GM21447 (cell line): Measurements from ENCODE around the gene CSTB.

Source experiments
- ATAC-seq: cut with Tn5 transposase; IDR thresholded peaks from one replicate; pipeline ENCODE4 v1.9.1; 2021; ENCODE audit not compliant: unreplicated experiment

CSTB gene

DNA sequence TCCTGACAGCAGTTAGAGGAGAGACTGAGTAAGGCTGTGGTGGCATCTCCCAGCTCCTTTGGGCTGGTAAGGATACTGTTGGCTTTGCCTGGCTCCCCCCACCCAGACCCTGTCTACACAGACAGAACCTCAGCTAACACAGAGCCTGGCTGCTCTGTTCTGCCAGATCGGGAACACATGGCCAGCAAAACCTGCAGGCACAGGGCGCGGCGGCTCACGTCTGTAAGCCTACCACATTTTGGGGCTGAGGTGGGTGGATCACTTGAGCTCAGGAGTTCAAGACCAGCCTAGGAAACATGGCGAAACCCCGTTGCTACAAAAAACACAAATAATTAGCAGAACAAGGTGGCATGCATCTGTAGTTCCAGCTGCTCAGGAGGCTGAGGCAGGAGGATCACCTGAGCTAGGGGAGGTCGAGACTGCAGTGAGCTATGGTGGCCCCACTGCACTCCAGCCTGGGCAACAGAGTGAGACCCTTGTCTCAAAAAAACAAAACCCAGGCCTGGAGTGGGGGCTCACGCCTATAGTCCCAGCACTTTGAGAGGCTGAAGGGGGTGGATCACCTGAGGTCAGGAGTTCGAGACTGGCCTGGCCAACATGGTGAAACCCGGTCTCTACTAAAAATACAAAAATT is 6.7 kb downstream of the CSTB start:
- ATAC-seq, result no peak

DNA sequence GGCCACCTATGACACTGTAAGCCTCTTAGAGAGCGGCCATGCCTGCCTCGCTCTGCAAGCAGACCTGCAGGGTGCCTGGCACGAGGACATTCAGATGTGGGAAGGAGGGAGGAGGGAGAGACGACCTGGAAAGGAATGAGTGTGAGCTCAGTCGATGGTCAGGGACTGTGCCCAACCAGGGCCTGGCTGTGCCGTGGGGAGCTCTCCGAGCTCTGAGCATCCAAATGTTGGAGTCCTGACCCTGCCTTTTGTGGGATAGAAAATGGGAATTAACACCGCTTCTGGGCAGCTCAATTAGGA is 7.3 kb downstream of the CSTB start:
- no peak for ATAC-seq

DNA sequence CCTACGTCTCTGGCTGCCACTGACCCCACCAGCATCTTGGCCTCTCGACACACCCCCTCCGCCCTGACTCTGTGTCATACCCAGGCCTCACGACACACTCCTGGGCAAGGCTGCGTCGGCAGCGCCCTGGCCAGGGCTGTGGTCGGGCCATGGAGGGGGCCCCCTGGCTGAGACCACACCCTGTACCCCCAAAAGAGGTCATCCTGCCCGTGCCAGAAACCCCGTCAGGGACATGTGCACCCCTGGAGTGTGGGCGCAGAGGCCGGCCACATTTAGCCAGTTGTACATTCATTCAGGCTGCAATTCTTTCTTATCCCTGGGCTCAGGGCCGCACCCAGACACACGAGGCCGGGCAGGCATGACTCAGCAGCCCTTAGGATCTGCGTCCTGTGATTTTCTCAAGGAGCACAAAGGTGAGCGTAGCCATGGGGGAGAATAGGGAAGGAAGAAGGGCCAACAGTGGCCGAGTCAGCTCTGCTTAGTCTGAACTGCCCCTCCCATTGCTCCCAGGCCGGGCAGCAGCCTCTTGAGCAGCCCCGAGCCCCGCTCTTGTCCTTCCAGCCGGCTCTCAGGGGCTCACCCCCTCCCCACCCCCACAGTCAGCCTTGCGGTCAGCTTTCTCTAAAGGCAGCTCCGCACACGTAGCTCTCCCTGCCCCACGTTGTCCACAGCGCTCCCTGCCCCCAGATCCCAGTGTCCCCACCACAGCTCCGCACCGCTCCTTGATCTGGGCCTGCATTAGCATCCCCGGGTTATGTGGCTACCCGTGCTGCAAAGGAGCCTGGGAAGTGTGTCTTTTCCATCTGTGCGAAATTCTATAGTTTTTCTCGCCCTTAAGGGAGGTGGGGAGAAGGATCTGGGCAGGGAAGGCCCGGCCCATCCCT is 7.9 kb downstream of the CSTB start:
- no peak for ATAC-seq

DNA sequence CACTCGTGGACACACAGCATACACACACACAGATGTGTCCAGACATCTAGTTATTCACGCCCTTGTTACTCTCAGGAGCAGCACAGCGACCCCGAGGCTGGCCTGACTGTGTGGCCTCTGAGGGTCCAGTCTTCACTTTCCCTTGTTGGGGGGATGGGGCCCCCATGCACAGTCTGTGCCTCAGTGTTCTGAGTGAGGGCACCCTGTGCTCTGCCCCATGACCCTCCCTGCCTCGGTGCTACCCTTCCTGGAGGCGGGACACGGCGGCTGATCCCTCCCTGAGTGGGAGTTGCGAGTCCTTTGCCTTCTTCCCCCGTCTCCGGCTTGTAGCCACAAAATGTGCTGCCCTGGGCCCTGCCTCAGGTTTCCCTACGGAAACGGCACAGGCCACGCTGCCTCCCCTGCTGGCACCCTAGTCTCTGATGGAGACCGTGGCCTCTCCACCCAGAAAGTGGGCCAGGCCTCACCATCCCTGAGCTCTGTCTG is 8.6 kb downstream of the CSTB start:
- no peak for ATAC-seq

DNA sequence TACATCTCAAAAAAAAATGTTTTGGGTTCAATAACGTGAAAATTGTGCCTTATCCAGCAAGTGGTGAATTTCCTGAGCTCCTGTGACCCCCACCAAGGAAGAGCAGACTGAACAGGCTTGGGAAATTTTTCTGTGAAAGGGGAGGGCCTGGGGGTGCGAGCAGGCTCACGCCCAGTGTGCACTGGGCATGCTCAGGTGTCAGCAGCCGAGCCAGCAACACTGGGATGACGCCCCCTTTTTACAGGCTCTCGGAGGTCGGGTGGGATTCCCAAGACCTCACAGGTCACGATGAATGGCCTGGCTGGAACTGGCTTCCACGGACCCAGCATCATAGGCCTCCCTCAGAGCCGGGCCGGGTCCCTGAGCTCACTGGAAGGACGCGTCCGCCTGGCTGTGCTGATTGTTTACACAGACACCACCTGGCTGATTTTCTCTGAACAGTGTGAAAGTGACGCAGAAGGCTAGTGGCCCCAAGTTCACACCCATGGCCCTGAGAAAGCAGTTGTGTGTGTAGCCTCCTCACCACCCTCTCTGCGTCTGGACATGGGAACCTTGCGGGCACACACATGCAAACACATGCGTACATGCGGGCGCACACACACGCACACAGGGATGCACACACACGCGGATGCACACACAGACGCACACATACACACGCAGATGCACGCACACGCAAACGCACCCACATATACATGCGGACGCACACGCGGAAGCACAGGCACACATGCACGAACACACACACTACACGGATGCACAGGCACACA is 9.2 kb downstream of the CSTB start:
- ATAC-seq, result no peak

DNA sequence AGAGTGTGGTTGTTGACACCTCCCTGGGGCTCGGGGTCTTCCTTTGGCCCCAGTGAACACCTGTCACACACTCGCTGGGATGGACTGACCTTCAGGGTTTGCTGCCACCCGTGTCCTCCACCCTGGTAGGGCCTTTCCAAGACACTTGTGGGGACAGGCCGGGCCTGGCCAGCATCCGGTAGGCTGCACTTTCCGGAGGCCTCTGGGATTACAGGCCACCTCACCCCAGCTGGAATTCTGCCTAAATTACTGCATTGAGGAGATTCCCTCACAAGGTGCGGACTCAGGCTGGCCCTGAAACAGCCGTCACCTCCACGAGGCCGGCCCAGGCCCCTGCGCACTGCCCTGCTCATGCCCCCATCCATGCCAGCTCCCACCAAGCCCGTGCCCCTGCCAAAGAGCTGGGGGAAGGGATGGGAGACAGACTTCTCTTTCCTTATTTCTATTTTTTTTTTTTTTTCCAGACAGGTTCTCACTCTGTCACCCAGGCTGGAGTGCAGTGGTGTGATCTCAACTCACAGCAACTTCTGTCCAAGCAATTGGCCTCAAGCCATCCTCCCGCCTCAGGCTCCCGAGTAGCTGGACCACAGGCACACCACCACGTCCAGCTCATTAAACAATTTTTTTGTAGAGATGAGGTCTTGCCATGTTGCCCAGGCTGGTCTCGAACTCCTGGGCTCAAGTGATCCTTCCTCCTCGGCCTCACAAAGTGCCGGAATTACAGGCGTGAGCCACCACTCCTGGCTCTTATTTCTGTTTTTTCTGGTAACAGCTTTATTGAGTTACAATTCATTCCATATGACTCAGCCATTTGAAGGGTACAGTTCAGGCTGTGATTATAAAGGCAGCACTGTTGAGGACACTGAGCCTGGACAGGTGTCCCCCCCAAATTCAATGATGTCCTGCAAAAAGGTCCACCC is 11.3 kb downstream of the CSTB start:
- ATAC-seq, result no peak

DNA sequence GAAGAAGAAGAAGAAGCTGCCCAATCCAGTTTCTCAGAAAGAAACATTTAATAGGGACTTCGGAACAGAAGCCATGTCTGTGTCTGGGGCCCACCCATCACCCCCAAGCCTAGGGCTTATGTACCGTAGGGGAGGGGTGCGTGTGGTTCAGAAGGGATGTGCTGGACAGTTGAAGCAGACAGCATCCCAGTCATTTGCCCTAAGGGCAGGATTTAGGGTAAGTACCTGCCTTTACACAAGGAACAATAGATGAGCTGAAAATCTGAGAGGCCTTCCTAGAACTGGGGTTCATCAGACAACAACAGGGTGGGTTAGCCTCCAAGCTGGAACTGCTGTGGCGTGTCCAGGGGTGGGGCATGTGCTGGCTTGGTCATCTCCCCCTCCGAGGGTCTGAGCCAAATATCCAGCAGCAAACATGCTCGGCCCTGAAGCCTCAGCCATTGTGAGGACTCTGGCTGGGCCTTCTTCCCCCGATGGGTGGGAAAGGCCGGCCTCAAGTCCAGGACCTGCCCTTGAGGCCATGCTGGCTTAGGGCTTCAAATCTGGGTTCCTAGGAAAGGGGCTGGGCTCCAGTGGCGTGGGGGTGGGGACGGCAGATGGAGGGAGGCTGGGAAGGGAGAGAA is 12.1 kb downstream of the CSTB start:
- ATAC-seq, result no peak

DNA sequence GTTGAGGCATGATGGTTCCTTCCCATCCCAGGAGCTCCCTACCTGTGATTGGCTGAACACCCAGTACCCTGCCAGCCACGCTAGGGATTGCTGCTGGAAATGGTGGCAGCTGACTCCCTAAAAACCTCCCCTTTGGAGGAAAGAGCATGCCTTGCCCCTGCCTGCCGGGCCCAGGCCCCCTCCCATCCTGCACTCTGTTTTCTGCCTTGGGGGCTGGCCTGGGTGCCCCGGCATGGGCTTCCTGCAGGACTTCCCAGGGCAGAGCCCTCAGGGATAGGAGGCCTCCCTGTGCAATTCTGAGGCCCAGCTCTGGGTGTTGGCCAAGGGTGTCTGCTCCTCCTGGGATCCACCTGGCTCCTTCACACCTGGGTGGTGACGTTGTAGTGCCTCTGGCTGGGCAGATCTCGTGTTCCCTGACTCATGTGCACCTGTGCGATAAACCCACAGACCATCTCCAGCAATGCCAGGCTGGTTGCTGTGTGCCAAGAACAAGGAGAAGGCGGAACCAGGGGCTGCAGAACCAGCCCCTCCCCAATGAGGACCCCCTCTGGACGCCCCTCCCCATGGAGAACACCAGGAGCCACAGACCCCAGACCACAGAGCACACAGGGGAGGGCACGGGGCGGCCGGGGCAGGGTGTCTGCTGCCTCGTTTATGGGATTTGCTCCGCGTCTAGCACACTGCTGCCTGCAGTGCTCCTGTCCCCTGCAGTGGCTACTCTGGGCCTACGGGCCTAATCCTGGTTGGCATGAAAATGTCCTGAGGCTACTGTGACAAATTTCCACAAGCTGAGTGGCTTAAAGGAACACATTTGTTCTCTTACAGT is 13.6 kb downstream of the CSTB start:
- ATAC-seq, result no peak

DNA sequence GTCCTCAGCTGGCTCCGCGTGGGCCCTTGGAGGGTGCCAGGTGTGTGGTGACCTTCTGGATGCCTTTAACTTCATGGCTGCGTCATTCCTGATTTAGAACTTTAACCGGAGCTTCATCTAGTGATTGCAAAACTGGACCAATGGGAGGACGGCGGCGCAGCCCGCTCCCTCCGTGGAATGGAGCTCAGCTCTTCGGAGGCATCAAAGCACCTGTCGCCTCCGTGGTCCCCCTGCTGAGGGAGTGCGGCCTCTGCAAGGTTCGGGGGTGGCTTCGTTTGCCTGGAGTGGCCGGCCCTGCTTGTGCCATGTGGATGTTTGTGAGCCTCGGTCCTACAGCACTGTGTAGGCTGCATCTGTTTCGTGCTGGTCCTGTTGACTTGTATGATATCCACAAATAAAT is 14.2 kb downstream of the CSTB start:
- ATAC-seq, result no peak

DNA sequence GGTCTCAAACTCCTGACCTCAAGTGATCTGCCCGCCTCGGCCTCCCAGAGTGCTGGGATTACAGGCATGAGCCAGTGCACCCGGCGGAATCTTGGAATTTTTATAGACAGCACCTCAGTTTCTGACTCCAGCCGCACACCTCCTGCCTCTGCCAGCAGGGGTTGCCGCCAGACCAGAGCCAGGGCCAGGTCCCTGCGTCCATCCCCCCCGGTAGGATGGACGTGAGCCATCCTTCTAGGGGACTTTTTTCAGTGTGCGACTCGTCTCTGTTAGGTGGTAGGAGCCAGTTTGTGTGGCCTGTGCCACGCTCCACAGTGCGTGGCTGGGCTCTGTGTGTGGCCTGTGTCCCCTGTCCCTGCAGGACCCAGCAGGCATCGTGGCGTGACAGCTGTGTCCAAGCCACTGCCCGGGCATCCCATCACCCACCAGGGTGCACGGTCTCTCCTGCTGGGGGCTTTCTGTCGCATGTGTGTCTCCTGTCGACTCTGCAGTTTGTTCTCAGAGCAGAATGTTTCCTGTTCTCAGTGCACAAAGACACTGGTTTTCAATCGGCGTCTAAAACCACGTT is 15.6 kb downstream of the CSTB start:
- no peak for ATAC-seq

DNA sequence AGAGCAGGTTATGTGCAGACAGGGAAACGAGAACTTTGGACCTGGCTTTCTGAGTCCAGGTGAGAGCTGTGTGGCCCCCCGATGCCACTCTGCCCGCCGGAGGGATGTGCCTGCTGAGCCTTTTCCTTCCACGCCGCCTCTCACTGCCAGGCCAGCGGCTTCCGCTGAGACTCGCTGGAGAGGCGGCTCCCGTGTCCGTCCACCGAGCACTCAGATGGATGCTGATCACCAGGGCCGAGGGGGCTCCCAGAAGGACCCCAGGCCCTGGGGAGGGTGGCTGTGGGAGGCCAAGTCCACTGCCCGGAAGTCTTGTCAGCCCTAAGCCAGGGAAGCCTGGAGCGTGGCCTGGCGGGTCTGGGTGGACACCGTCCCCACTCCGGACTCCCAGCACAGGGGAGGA is 16.5 kb downstream of the CSTB start:
- ATAC-seq, result no peak

DNA sequence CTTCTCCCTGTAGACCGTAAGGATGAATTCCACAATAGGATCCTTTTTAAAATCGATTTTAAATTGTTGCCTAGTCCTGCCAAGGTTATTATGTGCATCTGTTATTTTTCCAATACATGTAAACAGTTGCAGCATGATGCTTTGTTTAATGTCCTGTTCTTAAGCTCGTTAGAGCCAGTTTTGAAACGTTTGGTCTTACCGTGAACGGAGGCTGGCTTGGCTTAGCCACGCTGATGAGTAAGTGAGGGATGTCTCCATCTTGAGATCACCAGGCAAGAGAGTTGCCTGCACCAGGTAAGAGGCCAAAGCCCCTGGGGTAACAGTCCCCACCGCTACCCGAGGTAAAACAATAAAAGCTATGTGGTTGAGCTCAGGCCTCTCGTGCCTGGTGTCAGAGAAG is 17.3 kb downstream of the CSTB start:
- no peak for ATAC-seq

DNA sequence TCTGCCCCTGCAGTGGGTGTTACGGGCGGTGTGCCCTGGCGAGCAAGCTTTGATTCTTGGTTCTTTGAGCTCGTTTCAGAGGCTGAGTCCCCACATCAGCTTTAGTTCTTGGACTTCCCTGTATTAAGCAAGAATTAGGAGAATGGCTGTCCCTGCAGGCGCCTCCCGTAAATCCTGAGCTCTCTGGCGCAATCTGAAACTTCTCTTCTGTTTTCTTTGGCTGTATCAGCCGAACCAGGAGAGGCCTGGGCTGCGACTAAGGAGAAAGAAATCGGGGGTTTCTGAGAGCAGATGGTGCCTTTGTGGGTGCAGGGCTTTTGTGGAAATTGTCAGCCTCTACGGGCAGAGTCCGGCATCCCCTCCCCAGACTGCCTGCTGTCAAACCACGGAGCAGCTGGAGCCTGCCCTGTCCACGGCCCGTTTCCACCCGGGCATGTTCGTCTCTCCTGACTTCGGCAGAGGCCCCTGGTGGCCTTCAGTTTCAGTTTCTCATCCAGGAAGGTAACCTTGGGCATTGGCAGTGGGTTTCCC is 17.9 kb downstream of the CSTB start:
- ATAC-seq, result no peak

DNA sequence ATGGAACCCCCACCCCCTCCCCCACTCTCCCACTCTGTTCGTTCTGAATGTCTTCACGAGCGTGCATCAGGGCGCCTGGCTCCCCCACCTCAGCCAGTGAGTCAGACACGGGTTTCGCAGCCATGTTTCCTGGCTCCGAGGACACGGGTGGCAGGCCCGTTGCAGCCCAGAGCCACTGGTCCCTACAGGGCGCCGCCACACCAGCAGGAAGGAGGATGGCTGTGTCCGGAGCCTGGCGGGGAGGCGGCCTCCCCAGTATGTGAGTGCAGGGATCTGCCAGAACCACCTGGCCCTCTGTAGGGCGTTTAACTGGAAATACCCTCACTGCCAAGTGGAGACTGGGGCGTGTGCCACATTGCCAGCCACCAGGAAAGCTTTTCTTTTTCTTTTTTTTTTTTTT is 18.5 kb downstream of the CSTB start:
- ATAC-seq, result no peak

DNA sequence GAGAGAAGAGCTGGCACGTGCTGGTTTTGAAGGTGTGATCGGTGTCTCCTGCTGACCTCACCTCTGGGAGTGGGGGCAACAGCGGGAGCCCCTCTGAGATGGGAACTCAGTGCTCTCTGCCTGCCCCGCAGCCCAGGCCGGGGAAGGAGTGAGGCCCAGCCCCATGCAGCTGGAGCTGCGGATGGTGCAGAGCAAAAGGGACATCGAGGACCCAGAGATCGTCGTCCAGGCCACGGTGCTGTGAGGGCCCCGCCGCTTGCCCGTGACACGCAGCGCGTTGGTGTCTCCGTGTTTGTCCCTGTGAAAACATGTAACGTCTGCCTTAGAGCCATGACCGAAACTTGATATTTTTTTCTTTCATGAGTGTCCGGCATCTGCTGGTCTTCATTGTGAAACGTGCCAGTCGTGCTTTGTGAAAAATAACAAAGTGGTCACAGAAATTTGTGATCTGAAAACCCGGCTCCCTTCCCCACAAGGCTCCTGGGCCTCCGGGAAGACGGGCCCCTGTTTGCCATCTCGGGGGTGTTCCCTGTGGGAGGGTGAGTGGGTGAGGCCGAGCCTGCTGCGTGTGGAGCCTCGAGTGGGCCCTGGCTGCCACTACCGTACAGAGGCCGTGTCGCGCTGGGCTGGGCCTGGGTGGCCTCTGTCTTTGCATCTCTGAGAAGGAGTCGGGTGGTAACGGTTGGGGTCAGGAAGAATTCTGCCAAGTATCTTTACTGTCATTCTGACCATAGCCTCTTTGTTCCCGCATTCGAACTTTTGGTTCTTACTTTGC is 20.1 kb downstream of the CSTB start:
- no peak for ATAC-seq

DNA sequence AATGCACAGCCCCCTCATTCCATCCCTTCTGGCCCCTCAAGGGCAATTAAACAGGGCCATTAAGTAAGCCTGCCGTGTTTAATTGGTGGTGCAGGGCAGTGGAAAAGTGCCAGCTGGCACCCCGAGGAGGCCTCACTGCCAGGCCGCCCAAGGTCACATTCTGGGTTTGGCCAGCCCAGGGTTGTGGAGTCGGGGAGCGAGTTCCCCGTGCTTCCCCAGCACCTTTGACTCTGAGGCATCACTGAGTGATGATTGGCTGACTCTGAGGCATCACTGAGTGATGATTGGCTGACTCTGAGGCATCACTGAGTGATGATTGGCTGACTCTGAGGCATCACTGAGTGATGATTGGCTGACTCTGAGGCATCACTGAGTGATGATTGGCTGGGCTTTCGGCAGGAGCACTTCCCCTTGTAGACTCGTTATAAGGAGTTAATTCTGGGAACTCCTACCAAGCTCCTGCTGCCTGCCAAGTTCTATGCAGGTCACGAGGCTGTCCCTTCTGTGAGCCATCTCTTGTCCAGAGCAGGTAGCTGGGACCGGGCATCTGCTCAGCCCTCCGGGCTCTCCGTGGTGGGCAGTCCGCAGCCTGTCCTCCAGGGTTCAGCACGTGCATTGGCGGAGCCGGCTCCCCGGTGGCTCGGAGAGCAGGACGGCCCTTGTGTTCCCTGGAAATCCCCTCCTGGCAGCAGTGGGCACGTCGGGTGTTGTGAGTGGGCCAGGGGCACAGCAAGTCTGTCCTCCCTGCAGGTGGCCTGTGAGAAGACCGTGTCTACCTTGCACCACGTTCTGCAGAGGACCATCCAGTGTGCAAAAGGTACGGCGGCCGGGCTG is 20.9 kb downstream of the CSTB start:
- no peak for ATAC-seq

DNA sequence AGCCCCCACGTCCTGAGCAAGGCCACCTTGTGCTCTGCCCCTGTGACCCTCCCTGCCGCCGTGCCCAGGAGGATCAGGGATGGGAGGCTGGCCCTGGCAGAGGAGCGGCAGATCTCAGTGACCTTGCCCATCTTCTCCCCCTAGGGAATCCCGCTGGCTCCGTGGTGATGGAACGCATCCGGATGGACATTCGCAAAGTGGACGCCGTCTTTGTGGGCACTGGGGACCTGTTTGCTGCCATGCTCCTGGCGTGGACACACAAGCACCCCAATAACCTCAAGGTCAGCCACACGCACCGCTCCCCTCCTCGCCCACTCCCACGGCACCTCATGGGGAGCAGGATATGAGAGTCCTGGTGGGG is 22.7 kb downstream of the CSTB start:
- no peak for ATAC-seq
